ENCODE measurements around the gene B4GALT5.
A peak's percentile ranks its signal among the peaks of the same experiment; 100 is the strongest.
"Not testable (repeated sequence)": the region's sequence is repeated elsewhere in the genome, so short reads cannot be mapped to it uniquely, and the experiment has no call there.

Gene B4GALT5

DNA sequence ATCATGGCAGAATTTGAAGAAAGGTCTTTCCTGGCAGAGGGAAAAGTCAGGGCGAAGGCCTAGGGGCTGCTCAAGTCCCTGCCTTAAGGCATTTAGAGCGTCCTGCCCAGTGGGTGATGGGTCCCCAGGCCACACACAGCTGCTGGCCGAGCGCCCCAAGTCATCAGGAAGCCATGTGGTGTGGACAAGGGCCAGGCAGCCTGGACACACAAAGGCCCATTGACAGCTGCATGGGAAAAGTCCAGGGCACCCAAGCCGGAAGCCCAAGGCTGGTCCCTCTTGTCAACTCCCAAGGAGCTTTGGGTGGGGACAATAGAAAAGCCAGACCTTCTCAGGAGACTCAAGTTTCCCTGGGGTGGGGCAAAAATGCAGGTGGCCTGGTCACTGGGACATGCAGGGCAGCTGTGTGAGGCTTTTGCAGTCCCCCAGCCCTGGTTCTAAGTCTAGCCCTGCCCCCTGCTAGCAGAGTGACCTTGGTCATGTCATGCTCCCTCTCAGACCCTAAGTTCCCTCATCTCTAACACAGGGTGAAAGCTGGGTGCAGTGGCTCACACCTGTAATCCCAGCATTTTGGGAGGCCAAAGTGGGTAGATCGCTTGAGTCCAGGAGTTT, 101.4 kb downstream of the B4GALT5 start:
- Histone ChIP-seq H3K4me1 (ENCODE audit: control insufficient read depth, low read depth, low read length) (no peaks in the 10 kb centered on the region), H3K56ac (ENCODE audit: low read length) (no peak overlapping the region), H3K9ac (ENCODE audit: low read length) (no peak overlapping the region), H3K4me2 (ENCODE audit: low read length) (no peak overlapping the region), H4K5ac (ENCODE audit: low read length) (no peak overlapping the region), H3K79me2 (ENCODE audit: control insufficient read depth, insufficient read depth, low read length) (no peaks in the 10 kb centered on the region), H2BK120ac (ENCODE audit: low read depth, low read length) (no peak overlapping the region), H3K23ac (ENCODE audit: low read length) (no peak overlapping the region), H3K4ac (ENCODE audit: low read depth, low read length) (no peak overlapping the region), H3K79me1 (ENCODE audit: low read length) (no peaks in the 10 kb centered on the region), H3K27ac (ENCODE audit: low read depth, low read length) (no peak overlapping the region), H3K36me3 (ENCODE audit: control insufficient read depth, insufficient read depth, low read length) (no peaks in the 10 kb centered on the region), H3K27me3 (ENCODE audit: insufficient read depth, low read length, poor library complexity) (no peaks in the 10 kb centered on the region), H3K18ac (ENCODE audit: low read length) (no peak overlapping the region), H2BK15ac (replicated peaks; ENCODE audit: low read depth) (no peak overlapping the region), H2BK5ac (ENCODE audit: low read length) (no peak overlapping the region), H2AK5ac (ENCODE audit: low read length) (no peak overlapping the region), H3K4me3 (ENCODE audit: low read length) (no peak overlapping the region), H4K8ac (ENCODE audit: low read depth, low read length) (no peak overlapping the region)
- no peak for DNase-seq
- WGBS (ENCODE audit: extremely low coverage, insufficient coverage, low lambda C conversion rate): no CpG with 5 or more reads among the region's 6 CpGs

DNA sequence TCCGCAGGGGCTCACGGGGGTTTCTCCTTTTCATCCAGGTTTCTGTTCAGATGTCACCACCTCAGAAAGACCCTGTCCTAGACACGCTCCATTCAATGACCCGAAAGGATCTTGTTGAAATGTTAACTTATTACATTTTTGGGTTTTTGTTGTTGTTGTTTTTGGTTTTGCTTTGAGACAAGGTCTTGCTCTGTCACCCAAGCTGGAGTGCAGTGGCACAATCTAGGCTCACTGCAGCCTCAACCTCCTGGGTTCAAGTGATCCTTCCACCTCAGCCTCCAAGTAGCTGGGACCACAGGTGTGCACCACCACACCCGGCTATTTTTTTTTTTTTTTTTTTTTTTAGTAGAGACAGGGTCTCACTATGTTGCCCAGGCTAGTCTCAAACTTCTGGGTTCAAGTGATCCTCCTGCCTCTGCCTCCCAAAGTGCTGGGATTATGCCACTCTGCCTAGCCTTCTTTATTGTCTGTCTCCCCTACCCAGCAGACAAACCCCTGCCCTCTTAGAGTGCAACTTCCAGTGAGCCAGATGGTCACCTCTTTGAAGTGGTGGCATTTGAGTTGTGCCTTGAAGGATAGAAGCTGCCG, 102.0 kb downstream of the B4GALT5 start:
- H4K8ac ChIP-seq (ENCODE audit: low read depth, low read length); H2AK5ac ChIP-seq (ENCODE audit: low read length); H3K4me3 ChIP-seq (ENCODE audit: low read length): not testable (repeated sequence)

DNA sequence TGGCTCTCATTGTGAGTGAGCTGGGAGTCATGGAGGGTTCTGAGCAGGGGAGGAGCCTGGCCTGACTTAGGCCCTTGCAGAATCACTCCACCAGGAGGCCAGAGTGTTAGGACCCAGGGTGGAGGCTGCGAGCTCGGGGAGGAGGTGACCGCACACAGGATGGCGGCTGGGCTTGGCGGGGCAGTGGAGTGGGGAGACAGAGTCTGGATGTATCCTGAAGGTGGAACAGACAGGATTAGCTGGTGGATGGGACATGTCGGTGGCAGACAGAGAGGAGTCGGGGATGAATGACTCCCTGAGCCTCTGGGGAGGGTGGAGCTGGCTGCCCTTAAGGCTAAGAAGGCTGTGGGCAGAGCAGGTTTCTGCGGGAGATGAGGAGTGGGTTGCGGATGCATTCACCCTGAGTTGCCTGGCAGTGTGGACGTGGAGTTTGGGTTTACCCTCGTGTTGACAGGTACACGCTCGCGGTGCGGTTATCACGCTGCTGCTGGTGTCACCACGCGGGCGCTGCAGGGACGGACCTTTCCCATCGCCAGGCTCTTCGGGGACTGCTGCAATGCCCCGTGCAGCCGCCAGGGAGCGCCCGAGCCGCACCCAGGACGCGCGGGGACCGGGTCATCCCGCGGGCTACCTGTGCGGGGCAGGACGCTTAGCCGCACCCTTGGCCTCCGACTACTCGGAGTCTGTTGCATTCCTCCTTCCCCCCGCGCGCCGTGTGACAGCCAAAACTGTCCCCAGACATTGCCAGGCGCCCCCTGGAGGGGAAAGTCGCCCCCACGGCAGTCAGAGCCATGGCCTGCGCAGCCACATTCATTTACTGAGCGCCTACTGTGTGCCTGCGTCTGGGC, 102.8 kb downstream of the B4GALT5 start:
- H3K4me2 ChIP-seq (ENCODE audit: low read length): peak overlapping the region; percentile 88
- H3K4me3 ChIP-seq (ENCODE audit: low read length): no peak overlapping the region
- peak overlapping the region; percentile 18 for H3K9ac ChIP-seq (ENCODE audit: low read length)
- H3K27me3 ChIP-seq (ENCODE audit: insufficient read depth, low read length, poor library complexity): no peaks in the 10 kb centered on the region
- H2BK120ac ChIP-seq (ENCODE audit: low read depth, low read length): no peak overlapping the region
- H3K79me1 ChIP-seq (ENCODE audit: low read length): no peaks in the 10 kb centered on the region
- H3K36me3 ChIP-seq (ENCODE audit: control insufficient read depth, insufficient read depth, low read length): no peaks in the 10 kb centered on the region
- H3K18ac ChIP-seq (ENCODE audit: low read length): no peak overlapping the region
- no peaks in the 10 kb centered on the region for H3K4me1 ChIP-seq (ENCODE audit: control insufficient read depth, low read depth, low read length)
- DNase-seq: peak; percentile 96
- no CpG with 5 or more reads among the region's 48 CpGs for WGBS (ENCODE audit: extremely low coverage, insufficient coverage, low lambda C conversion rate)
- H2BK15ac ChIP-seq (replicated peaks; ENCODE audit: low read depth): no peak overlapping the region
- H4K8ac ChIP-seq (ENCODE audit: low read depth, low read length): no peak overlapping the region
- H4K5ac ChIP-seq (ENCODE audit: low read length): no peak overlapping the region
- H3K27ac ChIP-seq (ENCODE audit: low read depth, low read length): no peak overlapping the region
- no peaks in the 10 kb centered on the region for H3K79me2 ChIP-seq (ENCODE audit: control insufficient read depth, insufficient read depth, low read length)
- H3K4ac ChIP-seq (ENCODE audit: low read depth, low read length): no peak overlapping the region
- H3K56ac ChIP-seq (ENCODE audit: low read length): peak overlapping the region; percentile 73
- H2AK5ac ChIP-seq (ENCODE audit: low read length): no peak overlapping the region
- H2BK5ac ChIP-seq (ENCODE audit: low read length): no peak overlapping the region
- H3K23ac ChIP-seq (ENCODE audit: low read length): no peak overlapping the region

More for the DNA sequence above, 102.0 kb downstream of the B4GALT5 start:
- H3K23ac ChIP-seq (ENCODE audit: low read length); H2BK120ac ChIP-seq (ENCODE audit: low read depth, low read length); H3K56ac ChIP-seq (ENCODE audit: low read length); H3K18ac ChIP-seq (ENCODE audit: low read length); H3K27ac ChIP-seq (ENCODE audit: low read depth, low read length); H2BK5ac ChIP-seq (ENCODE audit: low read length); H3K4me1 ChIP-seq (ENCODE audit: control insufficient read depth, low read depth, low read length); H3K9ac ChIP-seq (ENCODE audit: low read length); H2BK15ac ChIP-seq (replicated peaks; ENCODE audit: low read depth); H4K5ac ChIP-seq (ENCODE audit: low read length); DNase-seq; H3K4ac ChIP-seq (ENCODE audit: low read depth, low read length); H3K27me3 ChIP-seq (ENCODE audit: insufficient read depth, low read length, poor library complexity); H3K79me2 ChIP-seq (ENCODE audit: control insufficient read depth, insufficient read depth, low read length); H3K4me2 ChIP-seq (ENCODE audit: low read length); H3K79me1 ChIP-seq (ENCODE audit: low read length); H3K36me3 ChIP-seq (ENCODE audit: control insufficient read depth, insufficient read depth, low read length): not testable (repeated sequence)
- no CpG with 5 or more reads among the region's 6 CpGs for WGBS (ENCODE audit: extremely low coverage, insufficient coverage, low lambda C conversion rate)

DNA sequence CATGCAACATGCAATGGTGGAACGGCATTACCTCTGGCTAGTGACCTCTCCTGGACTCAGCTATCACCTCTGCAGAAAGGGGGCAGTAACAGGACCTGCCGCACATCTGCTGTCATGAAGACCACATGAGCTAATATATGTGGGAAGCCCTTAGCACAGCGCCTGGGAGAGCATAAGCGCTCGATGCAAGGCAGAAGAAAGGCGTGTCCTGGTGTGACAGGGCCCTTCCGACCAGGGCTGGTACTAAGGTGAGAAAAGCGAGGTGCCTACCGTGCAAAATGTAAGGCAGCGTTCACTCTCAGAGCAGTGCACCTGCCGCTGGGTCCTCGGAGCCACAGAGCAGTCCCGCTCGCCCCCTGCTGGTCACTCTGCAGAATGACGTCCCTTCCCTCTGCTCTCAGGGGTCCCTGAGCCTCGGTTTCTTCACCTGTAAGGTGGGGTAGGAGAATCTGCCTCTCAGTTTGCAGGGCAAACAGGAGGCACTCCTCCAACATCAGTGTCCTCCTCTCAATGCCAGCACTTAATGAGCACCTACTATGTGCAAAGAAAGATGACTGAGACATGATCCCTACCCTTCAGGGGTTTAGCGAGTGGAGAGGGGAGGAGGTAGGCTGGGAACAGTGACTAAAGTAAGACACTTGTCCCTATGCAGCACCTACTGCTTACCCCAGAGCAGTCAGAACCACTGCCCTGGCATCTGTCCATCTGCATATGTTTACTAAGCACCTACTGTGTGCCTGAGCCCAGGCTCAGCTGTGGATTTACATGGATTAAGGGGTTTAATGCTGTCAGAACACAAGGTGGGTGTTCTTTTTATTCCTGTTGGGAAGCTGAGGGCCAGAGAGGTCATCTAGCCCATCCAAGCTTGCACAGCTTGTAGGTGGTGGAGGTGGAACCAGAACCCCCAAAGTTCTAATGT, 104.7 kb downstream of the B4GALT5 start:
- WGBS (ENCODE audit: extremely low coverage, insufficient coverage, low lambda C conversion rate): no CpG with 5 or more reads among the region's 17 CpGs
- H3K36me3 ChIP-seq (ENCODE audit: control insufficient read depth, insufficient read depth, low read length): no peaks in the 10 kb centered on the region
- no peak overlapping the region for H4K8ac ChIP-seq (ENCODE audit: low read depth, low read length)
- no peak overlapping the region for H3K9ac ChIP-seq (ENCODE audit: low read length)
- H3K4me3 ChIP-seq (ENCODE audit: low read length): no peak overlapping the region
- H3K4ac ChIP-seq (ENCODE audit: low read depth, low read length): no peak overlapping the region
- no peak overlapping the region for H2BK120ac ChIP-seq (ENCODE audit: low read depth, low read length)
- no peak overlapping the region for H3K56ac ChIP-seq (ENCODE audit: low read length)
- H3K27me3 ChIP-seq (ENCODE audit: insufficient read depth, low read length, poor library complexity): no peaks in the 10 kb centered on the region
- no peak overlapping the region for H3K27ac ChIP-seq (ENCODE audit: low read depth, low read length)
- H2BK5ac ChIP-seq (ENCODE audit: low read length): no peak overlapping the region
- no peak overlapping the region for H2AK5ac ChIP-seq (ENCODE audit: low read length)
- no peak overlapping the region for H3K23ac ChIP-seq (ENCODE audit: low read length)
- no peak overlapping the region for H2BK15ac ChIP-seq (replicated peaks; ENCODE audit: low read depth)
- H3K79me1 ChIP-seq (ENCODE audit: low read length): no peaks in the 10 kb centered on the region
- H3K4me2 ChIP-seq (ENCODE audit: low read length): no peak overlapping the region
- no peak overlapping the region for H4K5ac ChIP-seq (ENCODE audit: low read length)
- no peaks in the 10 kb centered on the region for H3K4me1 ChIP-seq (ENCODE audit: control insufficient read depth, low read depth, low read length)
- no peak overlapping the region for H3K18ac ChIP-seq (ENCODE audit: low read length)
- no peaks in the 10 kb centered on the region for H3K79me2 ChIP-seq (ENCODE audit: control insufficient read depth, insufficient read depth, low read length)
- DNase-seq: peak; percentile 76

- Histone ChIP-seq H3K79me1 (ENCODE audit: low read length) (no peaks in the 10 kb centered on the region), H2BK15ac (replicated peaks; ENCODE audit: low read depth) (no peak overlapping the region), H3K56ac (ENCODE audit: low read length) (no peak overlapping the region), H4K5ac (ENCODE audit: low read length) (no peak overlapping the region), H2BK5ac (ENCODE audit: low read length) (no peak overlapping the region), H2AK5ac (ENCODE audit: low read length) (no peak overlapping the region), H3K9ac (ENCODE audit: low read length) (no peak overlapping the region), H3K23ac (ENCODE audit: low read length) (no peak overlapping the region), H3K27me3 (ENCODE audit: insufficient read depth, low read length, poor library complexity) (no peaks in the 10 kb centered on the region), H3K27ac (ENCODE audit: low read depth, low read length) (no peak overlapping the region), H3K4me2 (ENCODE audit: low read length) (no peak overlapping the region), H3K79me2 (ENCODE audit: control insufficient read depth, insufficient read depth, low read length) (no peaks in the 10 kb centered on the region), H3K4ac (ENCODE audit: low read depth, low read length) (no peak overlapping the region), H3K18ac (ENCODE audit: low read length) (no peak overlapping the region), H3K4me3 (ENCODE audit: low read length) (no peak overlapping the region), H2BK120ac (ENCODE audit: low read depth, low read length) (no peak overlapping the region), H3K36me3 (ENCODE audit: control insufficient read depth, insufficient read depth, low read length) (no peaks in the 10 kb centered on the region), H3K4me1 (ENCODE audit: control insufficient read depth, low read depth, low read length) (no peaks in the 10 kb centered on the region), H4K8ac (ENCODE audit: low read depth, low read length) (no peak overlapping the region)
- no CpG with 5 or more reads among the region's 1 CpG for WGBS (ENCODE audit: extremely low coverage, insufficient coverage, low lambda C conversion rate)
- DNase-seq: no peak
Observed at GRCh38 chr20:49607568-49607967, 106.1 kb downstream of the B4GALT5 start.

Measured in mesendoderm (in vitro differentiated cells).